SK-N-SH (cell line): ENCODE data around the gene PODN.

ENCODE experiments used
- CHD2 ChIP-seq: fragments of 150-350 bp; IDR thresholded peaks from 2 replicates; pipeline ENCODE4 v1.6.1; 2018; ENCODE audit warnings: low read length; ENCODE audit not compliant: partially characterized antibody
- EP300 ChIP-seq, 2 experiments: IDR thresholded peaks; 2 replicates each; pipeline versions ENCODE4 v1.4.0 to v1.6.1; 2012; ENCODE audit warnings: borderline replicate concordance in 1 of 2, low read depth in 1 of 2, low read length in 1 of 2
- NRF1 ChIP-seq: IDR thresholded peaks from 2 replicates; pipeline ENCODE4 v1.6.1; 2012; ENCODE audit warnings: low read depth, mild to moderate bottlenecking, low read length
- RFX5 ChIP-seq: IDR thresholded peaks from 2 replicates; pipeline ENCODE4 v1.6.1; 2012; ENCODE audit warnings: mild to moderate bottlenecking, improper control_type of control experiment, low read length
- TAF1 ChIP-seq: IDR thresholded peaks from 2 replicates; pipeline ENCODE4 v1.6.1; 2012; ENCODE audit warnings: low read depth, mild to moderate bottlenecking, low read length, moderate library complexity, borderline replicate concordance
- TCF12 ChIP-seq: IDR thresholded peaks from 2 replicates; pipeline ENCODE4 v1.4.0; 2012
- TF ChIP-seq, protein P1 (sequence below): fragments of 200-600 bp; sonication (generic); IDR thresholded peaks from 2 replicates; pipeline ENCODE4 v1.6.1; 2017; ENCODE audit warnings: antibody characterized with exemption, mild to moderate bottlenecking, moderate library complexity

- TF ChIP-seq TAF1 (no peak), EP300 (IDR thresholded peaks at IDR 0.05; ENCODE audit: borderline replicate concordance in 1 of 2, low read depth in 1 of 2, low read length in 1 of 2) (no peak), TCF12 (no peak), NRF1 (no peak), RFX5 (no peak), CHD2 (no peak)
- TF ChIP-seq, protein P1, sequence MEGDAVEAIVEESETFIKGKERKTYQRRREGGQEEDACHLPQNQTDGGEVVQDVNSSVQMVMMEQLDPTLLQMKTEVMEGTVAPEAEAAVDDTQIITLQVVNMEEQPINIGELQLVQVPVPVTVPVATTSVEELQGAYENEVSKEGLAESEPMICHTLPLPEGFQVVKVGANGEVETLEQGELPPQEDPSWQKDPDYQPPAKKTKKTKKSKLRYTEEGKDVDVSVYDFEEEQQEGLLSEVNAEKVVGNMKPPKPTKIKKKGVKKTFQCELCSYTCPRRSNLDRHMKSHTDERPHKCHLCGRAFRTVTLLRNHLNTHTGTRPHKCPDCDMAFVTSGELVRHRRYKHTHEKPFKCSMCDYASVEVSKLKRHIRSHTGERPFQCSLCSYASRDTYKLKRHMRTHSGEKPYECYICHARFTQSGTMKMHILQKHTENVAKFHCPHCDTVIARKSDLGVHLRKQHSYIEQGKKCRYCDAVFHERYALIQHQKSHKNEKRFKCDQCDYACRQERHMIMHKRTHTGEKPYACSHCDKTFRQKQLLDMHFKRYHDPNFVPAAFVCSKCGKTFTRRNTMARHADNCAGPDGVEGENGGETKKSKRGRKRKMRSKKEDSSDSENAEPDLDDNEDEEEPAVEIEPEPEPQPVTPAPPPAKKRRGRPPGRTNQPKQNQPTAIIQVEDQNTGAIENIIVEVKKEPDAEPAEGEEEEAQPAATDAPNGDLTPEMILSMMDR, result no peak
Measured at GRCh38 chr1:53022179-53022578, 39.8 kb upstream of the PODN start.
